Endometrium (tissue), 2 donors: ENCODE results near the gene SMPX.

ENCODE experiments used
- FAIRE-seq: peaks from 2 replicates; lab custom pipeline; 2012; peaks lifted over from hg19 to GRCh38; lab: Jason Lieb, UNC
- donor health status: control.
- donor health status: control.

SMPX gene

GRCh38 chrX:21744060-21744459 is 13.9 kb downstream of the SMPX start:
- no peak for FAIRE-seq

GRCh38 chrX:21741869-21742701 is 15.8 kb downstream of the SMPX start:
- no peak for FAIRE-seq

- no peak for FAIRE-seq
These were observed 16.6 kb downstream of the SMPX start for GRCh38 chrX:21741364-21741763.

GRCh38 chrX:21740329-21741274 is 17.3 kb downstream of the SMPX start:
- FAIRE-seq = no peak

- FAIRE-seq = no peak
These were observed 19.0 kb downstream of the SMPX start for GRCh38 chrX:21738950-21739287.

GRCh38 chrX:21738210-21738949 is 19.5 kb downstream of the SMPX start:
- FAIRE-seq = no peak

GRCh38 chrX:21735768-21736127 is 22.2 kb downstream of the SMPX start:
- FAIRE-seq = no peak

- no peak for FAIRE-seq
These were observed 22.7 kb downstream of the SMPX start for GRCh38 chrX:21735038-21735767.

GRCh38 chrX:21734175-21734574 is 23.7 kb downstream of the SMPX start:
- FAIRE-seq = no peak

- FAIRE-seq = no peak
These were observed 24.2 kb downstream of the SMPX start for GRCh38 chrX:21733705-21734104.

- FAIRE-seq = no peak
These were observed 27.9 kb downstream of the SMPX start for GRCh38 chrX:21730026-21730425.

GRCh38 chrX:21728276-21728968 is 29.5 kb downstream of the SMPX start:
- no peak for FAIRE-seq

- FAIRE-seq = no peak
These were observed 32.0 kb downstream of the SMPX start for GRCh38 chrX:21725916-21726315.

GRCh38 chrX:21725496-21725895 is 32.4 kb downstream of the SMPX start:
- FAIRE-seq = no peak

- no peak for FAIRE-seq
These were observed 34.1 kb downstream of the SMPX start for GRCh38 chrX:21723814-21724213.

GRCh38 chrX:21723084-21723483 is 34.8 kb downstream of the SMPX start:
- FAIRE-seq = no peak

- no peak for FAIRE-seq
These were observed 36.7 kb downstream of the SMPX start for GRCh38 chrX:21721195-21721594.

- FAIRE-seq = no peak
These were observed 39.3 kb downstream of the SMPX start for GRCh38 chrX:21718575-21718974.

GRCh38 chrX:21717802-21718201 is 40.1 kb downstream of the SMPX start:
- FAIRE-seq = no peak

GRCh38 chrX:21715825-21716224 is 42.1 kb downstream of the SMPX start:
- FAIRE-seq = no peak

GRCh38 chrX:21715337-21715736 is 42.6 kb downstream of the SMPX start:
- no peak for FAIRE-seq
